GM06990 (cell line): ENCODE results near the gene VWA2.

Experiments
- DNase-seq: peaks from one replicate; pipeline ENCODE4 v3.0.0-alpha.2; 2011; ENCODE audit not compliant: insufficient read length; ENCODE audit errors: extremely low read depth
- H3K27me3 ChIP-seq: replicated peaks from 2 replicates; pipeline ENCODE4 v1.6.0; 2011; ENCODE audit warnings: low read length; ENCODE audit not compliant: control insufficient read depth, insufficient read depth
- H3K36me3 ChIP-seq: 2 replicates; pipeline ENCODE4 v1.5.1; 2011; ENCODE audit warnings: low read length; ENCODE audit not compliant: control insufficient read depth, insufficient read depth
- H3K4me3 ChIP-seq: replicated peaks from 2 replicates; pipeline ENCODE4 v1.5.1; 2011; ENCODE audit warnings: low read depth, mild to moderate bottlenecking, control low read depth, low read length
- TF ChIP-seq, protein P1 (sequence below): IDR thresholded peaks from 2 replicates; pipeline ENCODE4 v1.5.1; 2011; ENCODE audit warnings: low read length, control low read depth, mild to moderate bottlenecking, inconsistent platforms; ENCODE audit not compliant: insufficient read depth, poor library complexity, severe bottlenecking

The VWA2 gene

DNA sequence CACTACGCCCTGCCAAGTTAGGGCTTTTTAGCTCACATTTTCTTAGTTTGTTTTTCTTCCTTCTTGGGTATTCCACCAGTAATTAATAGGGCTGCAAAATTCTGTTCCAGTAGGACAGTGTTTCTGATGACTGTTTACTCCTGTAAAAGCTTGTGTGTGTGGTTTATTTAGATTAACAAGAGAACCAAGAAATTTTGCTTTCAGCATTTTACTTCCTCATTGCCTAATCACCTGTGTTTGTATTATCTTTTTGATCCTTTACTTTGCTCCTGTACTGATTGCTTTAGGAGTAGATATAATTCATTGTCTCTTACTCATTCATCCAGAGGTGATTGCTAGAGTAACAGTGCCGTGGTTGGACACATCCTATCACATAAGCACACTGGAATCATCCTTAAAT lies 32.2 kb upstream of the VWA2 start:
- Histone ChIP-seq H3K27me3 (no peaks in the 10 kb centered on the region), H3K36me3 (no peaks in the 10 kb centered on the region), H3K4me3 (no peak overlapping the region)
- DNase-seq = no peak
- TF ChIP-seq, protein P1, sequence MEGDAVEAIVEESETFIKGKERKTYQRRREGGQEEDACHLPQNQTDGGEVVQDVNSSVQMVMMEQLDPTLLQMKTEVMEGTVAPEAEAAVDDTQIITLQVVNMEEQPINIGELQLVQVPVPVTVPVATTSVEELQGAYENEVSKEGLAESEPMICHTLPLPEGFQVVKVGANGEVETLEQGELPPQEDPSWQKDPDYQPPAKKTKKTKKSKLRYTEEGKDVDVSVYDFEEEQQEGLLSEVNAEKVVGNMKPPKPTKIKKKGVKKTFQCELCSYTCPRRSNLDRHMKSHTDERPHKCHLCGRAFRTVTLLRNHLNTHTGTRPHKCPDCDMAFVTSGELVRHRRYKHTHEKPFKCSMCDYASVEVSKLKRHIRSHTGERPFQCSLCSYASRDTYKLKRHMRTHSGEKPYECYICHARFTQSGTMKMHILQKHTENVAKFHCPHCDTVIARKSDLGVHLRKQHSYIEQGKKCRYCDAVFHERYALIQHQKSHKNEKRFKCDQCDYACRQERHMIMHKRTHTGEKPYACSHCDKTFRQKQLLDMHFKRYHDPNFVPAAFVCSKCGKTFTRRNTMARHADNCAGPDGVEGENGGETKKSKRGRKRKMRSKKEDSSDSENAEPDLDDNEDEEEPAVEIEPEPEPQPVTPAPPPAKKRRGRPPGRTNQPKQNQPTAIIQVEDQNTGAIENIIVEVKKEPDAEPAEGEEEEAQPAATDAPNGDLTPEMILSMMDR = no peak

- no peaks in the 10 kb centered on the region for H3K36me3 ChIP-seq
Measured at GRCh38 chr10:114207349-114207748, 31.7 kb upstream of the VWA2 start.

DNA sequence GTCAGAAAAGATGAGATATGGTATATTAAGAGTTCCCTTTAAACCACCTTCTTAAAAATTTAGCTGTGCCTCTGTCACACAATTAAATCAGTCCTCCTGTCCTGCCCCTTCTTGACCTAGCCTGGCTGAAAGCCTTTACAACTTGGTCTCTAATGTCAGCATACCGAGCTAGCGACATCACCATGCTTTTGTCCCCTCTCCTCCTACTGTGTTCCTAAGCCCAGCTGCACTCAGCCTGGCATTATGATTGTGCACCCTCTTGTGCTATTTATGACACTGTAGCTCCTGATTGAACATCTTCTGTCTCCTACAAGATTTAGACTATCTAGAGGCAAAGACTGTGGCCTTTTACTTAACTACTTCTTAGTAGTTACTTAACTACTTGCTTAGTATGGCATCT lies 30.7 kb upstream of the VWA2 start:
- no peak for DNase-seq
- TF ChIP-seq, protein P1 = no peak
- no peak overlapping the region for H3K4me3 ChIP-seq
- no peaks in the 10 kb centered on the region for H3K36me3 ChIP-seq
- no peaks in the 10 kb centered on the region for H3K27me3 ChIP-seq

More at GRCh38 chr10:114207349-114207748, 31.7 kb upstream of the VWA2 start:
- TF ChIP-seq, protein P1 = no peak
- DNase-seq = no peak
- Histone ChIP-seq H3K27me3 (no peaks in the 10 kb centered on the region), H3K4me3 (no peak overlapping the region)

DNA sequence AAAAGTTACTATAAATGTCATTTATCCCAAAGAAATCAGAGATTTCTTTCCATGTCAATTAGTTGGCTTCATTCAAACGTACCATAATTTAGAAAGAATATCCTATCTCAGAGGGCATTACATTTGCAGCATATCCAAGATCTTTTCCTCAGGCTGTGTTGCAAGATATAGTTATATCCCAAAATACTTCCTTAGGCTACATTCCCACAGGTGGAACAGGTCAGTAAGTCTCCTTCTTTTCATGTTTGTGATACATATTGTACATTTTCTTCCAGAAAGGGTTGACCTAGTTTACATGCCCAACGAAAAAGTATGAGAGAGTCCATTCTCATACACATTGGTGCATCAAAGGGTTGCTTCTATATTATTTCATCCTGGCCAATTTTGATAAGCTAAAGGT lies 26.9 kb upstream of the VWA2 start:
- no peak for DNase-seq
- no peaks in the 10 kb centered on the region for H3K27me3 ChIP-seq
- H3K36me3 ChIP-seq = no peaks in the 10 kb centered on the region
- TF ChIP-seq, protein P1 = no peak
- H3K4me3 ChIP-seq = no peak overlapping the region

DNA sequence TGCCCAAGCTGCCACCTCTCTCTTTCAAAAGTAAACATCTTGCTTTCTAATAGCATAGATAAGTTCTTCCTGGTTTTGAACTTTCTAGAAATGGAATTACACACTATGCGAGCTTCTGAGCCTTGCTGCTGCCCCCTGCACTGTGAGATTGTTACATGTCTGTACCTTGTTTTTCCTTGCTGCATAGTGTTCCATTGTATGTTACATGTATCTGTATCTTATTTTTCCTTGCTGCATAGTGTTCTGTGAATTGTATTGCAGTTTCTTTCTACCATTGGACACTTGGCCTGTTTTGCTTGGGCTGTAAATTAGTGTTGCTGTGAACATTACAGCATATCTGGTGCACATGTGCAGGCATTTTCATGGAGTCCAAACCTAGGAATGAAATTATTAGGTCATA lies 24.0 kb upstream of the VWA2 start:
- DNase-seq = no peak
- Histone ChIP-seq H3K36me3 (no peaks in the 10 kb centered on the region), H3K4me3 (no peak overlapping the region), H3K27me3 (no peaks in the 10 kb centered on the region)
- TF ChIP-seq, protein P1 = no peak

DNA sequence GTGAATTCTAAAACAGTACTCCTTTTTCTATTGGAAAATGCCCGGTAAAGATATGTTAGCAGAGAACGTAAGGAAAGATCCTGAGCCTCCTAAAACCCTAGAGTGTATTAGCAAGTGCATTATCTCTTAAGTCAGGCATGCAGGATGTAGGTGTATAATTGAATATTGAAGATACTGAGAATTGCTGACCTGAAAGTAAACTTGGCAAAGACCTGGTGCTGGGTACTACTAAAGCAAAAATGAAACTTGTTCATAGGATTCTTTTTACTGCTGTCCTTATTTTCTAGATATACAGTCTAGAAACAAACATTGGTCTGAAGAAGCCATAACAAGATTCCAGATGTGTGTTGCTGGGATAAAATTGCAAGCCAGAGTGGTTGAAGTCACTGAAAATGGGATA lies 18.8 kb upstream of the VWA2 start:
- H3K4me3 ChIP-seq = no peak overlapping the region
- DNase-seq = no peak
- no peaks in the 10 kb centered on the region for H3K36me3 ChIP-seq
- TF ChIP-seq, protein P1 = no peak
- no peaks in the 10 kb centered on the region for H3K27me3 ChIP-seq
